Karpas-422 (cell line): ENCODE measurements around the gene FLT4. TPM values are rescaled to one million over a fixed set of nuclear protein-coding genes. Genes with fewer than 3 reads are reported as not detected.

Experiments used
- DNase-seq: peaks from one replicate; pipeline ENCODE4 v3.0.0-alpha.2; 2015
- H2AFZ ChIP-seq: fragments of 200-600 bp; sonication (generic); 2 replicates; pipeline ENCODE4 v1.6.1; 2014; ENCODE audit warnings: antibody characterized with exemption, low read length, mixed read lengths
- H3K27ac ChIP-seq: fragments of 200-600 bp; sonication (generic); 2 replicates; pipeline ENCODE4 v1.5.1; 2014; ENCODE audit warnings: mild to moderate bottlenecking, low read length, moderate library complexity
- H3K27me3 ChIP-seq: fragments of 200-600 bp; sonication (generic); 2 replicates; pipeline ENCODE4 v1.6.1; 2014; ENCODE audit warnings: low read length, mixed read lengths
- H3K36me3 ChIP-seq: fragments of 200-600 bp; sonication (generic); 2 replicates; pipeline ENCODE4 v1.6.1; 2014; ENCODE audit warnings: low read length, mixed read lengths; ENCODE audit not compliant: insufficient read depth
- H3K4me1 ChIP-seq: fragments of 200-600 bp; sonication (generic); 2 replicates; pipeline ENCODE4 v1.6.1; 2014; ENCODE audit warnings: mild to moderate bottlenecking, low read length, mixed read lengths
- H3K4me2 ChIP-seq: fragments of 200-600 bp; sonication (generic); 2 replicates; pipeline ENCODE4 v1.6.1; 2014; ENCODE audit warnings: low read length, low read depth, mild to moderate bottlenecking; ENCODE audit not compliant: poor library complexity, severe bottlenecking
- H3K4me3 ChIP-seq: fragments of 200-600 bp; sonication (generic); 2 replicates; pipeline ENCODE4 v1.5.1; 2014; ENCODE audit warnings: mild to moderate bottlenecking, antibody characterized with exemption, low read length, mixed read lengths
- H3K79me2 ChIP-seq: fragments of 200-600 bp; sonication (generic); 2 replicates; pipeline ENCODE4 v1.6.1; 2014; ENCODE audit warnings: mild to moderate bottlenecking, low read length, mixed read lengths
- H3K9ac ChIP-seq: fragments of 200-600 bp; sonication (generic); 2 replicates; pipeline ENCODE4 v1.6.0; 2014; ENCODE audit warnings: low read length
- H3K9me2 ChIP-seq: fragments of 200-600 bp; sonication (generic), shearing (Covaris generic); replicated peaks from 2 replicates; pipeline ENCODE4 v1.6.0; 2014; ENCODE audit warnings: mild to moderate bottlenecking, low read length, moderate library complexity; ENCODE audit not compliant: insufficient read depth
- H3K9me3 ChIP-seq: fragments of 300-700, 200-600 bp; sonication (generic); 2 replicates; pipeline ENCODE4 v1.6.1; 2014; ENCODE audit warnings: low read length, mixed read lengths
- H4K20me1 ChIP-seq: fragments of 200-600 bp; sonication (generic); 2 replicates; pipeline ENCODE4 v1.6.1; 2014; ENCODE audit warnings: mild to moderate bottlenecking, antibody characterized with exemption, low read length, low read depth; ENCODE audit not compliant: insufficient read depth
- total RNA-seq: library from RNA; depleted of rRNA; stranded (reverse); fragments of >200 nt; shearing (Covaris generic); gene quantifications from 2 replicates; pipeline ENCODE4 v1.2.3, GENCODE V29; 2014; ENCODE audit warnings: low replicate concordance; rRNA removed

Gene FLT4
- total RNA-seq, 1 experiment from 2014 or later = not detected

DNA sequence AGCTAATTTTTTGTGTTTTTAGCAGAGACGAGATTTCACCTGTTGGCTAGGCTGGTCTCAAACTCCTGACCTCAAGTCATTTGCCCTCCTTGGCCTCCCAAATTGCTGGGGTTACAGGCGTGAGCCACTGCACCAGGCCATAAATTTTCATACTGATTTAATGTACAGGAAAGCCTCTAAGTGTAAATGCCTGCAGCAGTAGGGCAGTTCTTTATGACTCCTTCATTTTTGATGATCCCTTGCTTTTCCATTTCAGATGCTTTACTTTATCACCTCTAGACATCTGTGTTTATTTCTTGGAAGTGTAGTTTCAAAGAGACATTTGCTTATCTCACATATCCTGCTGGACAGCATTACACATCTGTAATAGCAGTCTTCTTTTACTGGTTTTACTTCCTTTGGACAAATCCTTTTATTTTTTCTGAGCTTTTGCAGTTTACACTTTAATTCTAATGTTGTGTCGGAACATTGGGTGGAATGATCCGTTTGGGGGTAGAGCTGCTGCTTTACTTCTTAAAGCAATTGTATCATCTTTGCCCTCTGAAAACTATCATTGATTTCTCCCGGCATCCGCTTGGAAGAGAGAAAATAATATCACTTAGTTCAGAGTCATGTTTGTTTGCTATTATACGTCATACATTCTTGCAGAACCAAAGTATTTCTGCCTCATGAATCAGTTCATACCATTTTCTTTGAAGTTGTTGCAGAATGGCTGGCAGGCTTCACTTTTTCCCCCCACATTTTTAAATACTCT is 94.1 kb downstream of the FLT4 start:
- H3K27ac ChIP-seq = no peak overlapping the region
- no peaks in the 10 kb centered on the region for H4K20me1 ChIP-seq
- DNase-seq = no peak
- no peaks in the 10 kb centered on the region for H3K4me1 ChIP-seq
- peaks cover 73% of the 10 kb centered on the region for H3K79me2 ChIP-seq
- no peak overlapping the region for H3K4me2 ChIP-seq
- peaks cover 19% of the 10 kb centered on the region; the same call in 1 of the 2 replicates for H3K36me3 ChIP-seq
- H3K9me2 ChIP-seq = no peaks in the 10 kb centered on the region
- H3K9me3 ChIP-seq = no peaks in the 10 kb centered on the region
- no peaks in the 10 kb centered on the region for H3K27me3 ChIP-seq
- H3K9ac ChIP-seq = no peak overlapping the region
- no peak overlapping the region for H2AFZ ChIP-seq
- no peak overlapping the region for H3K4me3 ChIP-seq

DNA sequence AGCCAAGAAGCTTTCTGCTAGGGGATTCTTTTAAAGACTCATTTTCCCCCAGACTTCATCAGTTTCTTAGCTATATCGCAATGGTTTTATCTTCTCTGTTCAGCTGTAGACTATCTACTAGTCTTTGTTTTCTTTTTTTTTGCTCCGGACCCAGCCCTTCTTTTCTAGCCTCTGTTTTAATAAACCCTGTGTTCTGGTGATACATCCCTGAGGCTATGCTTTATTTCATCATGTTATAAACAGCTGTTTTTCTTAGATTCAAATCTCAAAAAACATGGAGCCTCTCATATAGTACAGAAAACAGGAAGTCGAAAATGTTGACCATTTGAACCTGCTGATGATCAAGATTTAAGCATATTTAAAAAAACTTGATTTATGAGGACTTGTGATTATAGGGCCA is 95.9 kb downstream of the FLT4 start:
- H2AFZ ChIP-seq = no peak overlapping the region
- H3K36me3 ChIP-seq = peaks cover 23% of the 10 kb centered on the region; the same call in 1 of the 2 replicates
- DNase-seq = no peak
- H3K4me1 ChIP-seq = no peaks in the 10 kb centered on the region
- no peaks in the 10 kb centered on the region for H3K9me3 ChIP-seq
- no peak overlapping the region for H3K4me3 ChIP-seq
- peaks cover 69% of the 10 kb centered on the region for H3K79me2 ChIP-seq
- no peaks in the 10 kb centered on the region for H3K9me2 ChIP-seq
- H3K9ac ChIP-seq = no peak overlapping the region
- no peaks in the 10 kb centered on the region; the same call in 1 of the 2 replicates for H4K20me1 ChIP-seq
- no peaks in the 10 kb centered on the region for H3K27me3 ChIP-seq
- no peak overlapping the region for H3K27ac ChIP-seq
- no peak overlapping the region for H3K4me2 ChIP-seq

Other genes with a start within 250 kb of the FLT4 start
- gene CNOT6, start 155.2 kb downstream of the FLT4 start, total RNA-seq = 10.4 and 20.1 TPM in 2 replicates
- gene SCGB3A1, start 58.1 kb downstream of the FLT4 start, total RNA-seq = not detected in 2 replicates
- gene OR2Y1, start 90.5 kb upstream of the FLT4 start, total RNA-seq = not detected in 2 replicates
- 28.6 and 42.8 TPM in 2 replicates for gene MGAT1, start 153.2 kb upstream of the FLT4 start, total RNA-seq
- 52.5 and 53.2 TPM in 2 replicates for gene ZFP62, start 211.7 kb upstream of the FLT4 start, total RNA-seq
- gene BTNL8, start 249.6 kb upstream of the FLT4 start, total RNA-seq = not detected in 2 replicates